WTC11 (cell line): ENCODE results near the gene PDZD2. TPM values are rescaled to one million over a fixed set of nuclear protein-coding genes. Genes with fewer than 3 reads are reported as not detected.

ENCODE experiments used
- ATAC-seq: fragments of 200-7000 bp; cut with Tn5 transposase; 2 replicates; pipeline ENCODE4 v1.10.0; 2021; ENCODE audit warnings: mild to moderate bottlenecking, moderate library complexity
- CTCF ChIA-PET: fragments of 300-600 bp; sonication (Branson Sonifier 250); formaldehyde crosslinking; loops from one replicate; lab custom pipeline; 2021; ENCODE audit warnings: antibody characterized with exemption; lab: Charles Lee
- POLR2A ChIA-PET: fragments of 350-600 bp; sonication (Branson Sonifier 250); formaldehyde crosslinking; loops from one replicate; lab custom pipeline; 2021; ENCODE audit warnings: antibody characterized with exemption; lab: Charles Lee
- DNase-seq: peaks from one replicate; pipeline ENCODE4 v3.0.0; 2021; ENCODE audit warnings: low spot score
- H3K27ac Mint-ChIP-seq: 2 replicates; pipeline ENCODE4 v1.8.0; 2021; ENCODE audit warnings: mixed read lengths
- H3K27me3 Mint-ChIP-seq: 2 replicates; pipeline ENCODE4 v1.8.0; 2021; ENCODE audit warnings: low read depth, mild to moderate bottlenecking, moderate library complexity, mixed read lengths
- H3K36me3 Mint-ChIP-seq: 2 replicates; pipeline ENCODE4 v1.8.0; 2021; ENCODE audit warnings: mixed read lengths
- H3K4me1 Mint-ChIP-seq: 2 replicates; pipeline ENCODE4 v1.8.0; 2022; ENCODE audit warnings: mixed read lengths
- H3K4me3 Mint-ChIP-seq: 2 replicates; pipeline ENCODE4 v1.8.0; 2021; ENCODE audit warnings: mild to moderate bottlenecking, moderate library complexity, mixed read lengths
- H3K9me3 Mint-ChIP-seq: 2 replicates; pipeline ENCODE4 v1.8.0; 2021; ENCODE audit warnings: mixed read lengths
- CREM ChIP-seq: sonication (generic); formaldehyde crosslinking; IDR thresholded peaks from 2 replicates; pipeline ENCODE4 v1.8.1; 2022; ENCODE audit warnings: mild to moderate bottlenecking, missing genetic modification reagents, moderate library complexity
- EMX1 ChIP-seq: fragments of 250-450 bp; sonication (Bioruptor Pico); IDR thresholded peaks from 2 replicates; pipeline ENCODE4 v1.8.0; 2021; ENCODE audit warnings: mild to moderate bottlenecking
- ETV6 ChIP-seq: sonication (generic); formaldehyde crosslinking; IDR thresholded peaks from 2 replicates; pipeline ENCODE4 v1.8.1; 2022; ENCODE audit warnings: mild to moderate bottlenecking, missing genetic modification reagents
- FOXJ3 ChIP-seq: sonication (generic); formaldehyde crosslinking; IDR thresholded peaks from 2 replicates; pipeline ENCODE4 v1.9.0; 2021; ENCODE audit warnings: missing genetic modification reagents, mild to moderate bottlenecking, borderline replicate concordance
- FOXK1 ChIP-seq: sonication (generic); formaldehyde crosslinking; IDR thresholded peaks from 2 replicates; pipeline ENCODE4 v1.8.0; 2022; ENCODE audit warnings: mild to moderate bottlenecking, moderate library complexity, missing genetic modification reagents
- GTF2I ChIP-seq: fragments of 250-450 bp; sonication (Bioruptor Pico); conservative IDR thresholded peaks from 2 replicates; pipeline ENCODE4 v1.4.0; 2021; ENCODE audit warnings: mild to moderate bottlenecking
- KAT7 ChIP-seq: sonication (generic); formaldehyde crosslinking; IDR thresholded peaks from 2 replicates; pipeline ENCODE4 v1.8.1; 2023; ENCODE audit warnings: missing genetic modification reagents, mild to moderate bottlenecking, borderline replicate concordance
- NFE2L1 ChIP-seq: sonication (generic); formaldehyde crosslinking; IDR thresholded peaks from 2 replicates; pipeline ENCODE4 v1.8.1; 2023; ENCODE audit warnings: missing genetic modification reagents
- RELA ChIP-seq: sonication (generic); formaldehyde crosslinking; IDR thresholded peaks from 2 replicates; pipeline ENCODE4 v1.8.1; 2022; ENCODE audit warnings: missing genetic modification reagents, mild to moderate bottlenecking, borderline replicate concordance
- SMAD4 ChIP-seq: sonication (generic); formaldehyde crosslinking; IDR thresholded peaks from 2 replicates; pipeline ENCODE4 v1.8.0; 2022; ENCODE audit warnings: mild to moderate bottlenecking, missing genetic modification reagents
- TCF7 ChIP-seq: sonication (generic); formaldehyde crosslinking; IDR thresholded peaks from 2 replicates; pipeline ENCODE4 v1.8.0; 2022; ENCODE audit warnings: mild to moderate bottlenecking, low read depth, missing genetic modification reagents, moderate library complexity
- TEAD1 ChIP-seq: sonication (generic); formaldehyde crosslinking; IDR thresholded peaks from 2 replicates; pipeline ENCODE4 v1.8.0; 2022; ENCODE audit warnings: mild to moderate bottlenecking, missing genetic modification reagents
- ZNF232 ChIP-seq: sonication (generic); formaldehyde crosslinking; IDR thresholded peaks from 2 replicates; pipeline ENCODE4 v1.8.0; 2022; ENCODE audit warnings: mild to moderate bottlenecking, missing genetic modification reagents
- ZNF263 ChIP-seq: sonication (generic); formaldehyde crosslinking; IDR thresholded peaks from 2 replicates; pipeline ENCODE4 v1.8.1; 2022; ENCODE audit warnings: low read depth, mild to moderate bottlenecking, moderate library complexity, missing genetic modification reagents
- ZNF317 ChIP-seq: sonication (generic); formaldehyde crosslinking; IDR thresholded peaks from 2 replicates; pipeline ENCODE4 v1.8.1; 2023; ENCODE audit warnings: low read depth, mild to moderate bottlenecking, moderate library complexity, missing genetic modification reagents, borderline replicate concordance
- total RNA-seq: library from RNA; stranded (reverse); gene quantifications from 3 replicates; pipeline ENCODE4 v1.2.3, GENCODE V29; 2021
- TF ChIP-seq, protein P1 (sequence below): sonication (generic); formaldehyde crosslinking; IDR thresholded peaks from 2 replicates; pipeline ENCODE4 v1.8.1; 2022; ENCODE audit warnings: low read depth, mild to moderate bottlenecking, moderate library complexity, missing genetic modification reagents, borderline replicate concordance
- TF ChIP-seq, protein P2 (sequence below): sonication (generic); formaldehyde crosslinking; IDR thresholded peaks from 2 replicates; pipeline ENCODE4 v1.8.1; 2022; ENCODE audit warnings: mild to moderate bottlenecking, moderate library complexity, missing genetic modification reagents
- TF ChIP-seq, protein P3 (sequence below): sonication (generic); formaldehyde crosslinking; IDR thresholded peaks from 2 replicates; pipeline ENCODE4 v1.8.1; 2023; ENCODE audit warnings: mild to moderate bottlenecking, missing genetic modification reagents
- TF ChIP-seq, protein P4 (sequence below): sonication (generic); formaldehyde crosslinking; conservative IDR thresholded peaks from 2 replicates; pipeline ENCODE4 v1.8.1; 2023; ENCODE audit warnings: mild to moderate bottlenecking, low read depth, missing genetic modification reagents, moderate library complexity
- TF ChIP-seq, protein P5 (sequence below): fragments of 250-450 bp; sonication (Bioruptor Pico); IDR thresholded peaks from 2 replicates; pipeline ENCODE4 v1.8.0; 2021; ENCODE audit warnings: mild to moderate bottlenecking
- TF ChIP-seq, protein P6 (sequence below): sonication (generic); formaldehyde crosslinking; IDR thresholded peaks from 2 replicates; pipeline ENCODE4 v1.8.1; 2023; ENCODE audit warnings: mild to moderate bottlenecking, missing genetic modification reagents, moderate library complexity

Gene PDZD2
- total RNA-seq, 1 experiment from 2014 or later: 11.4 TPM

DNA sequence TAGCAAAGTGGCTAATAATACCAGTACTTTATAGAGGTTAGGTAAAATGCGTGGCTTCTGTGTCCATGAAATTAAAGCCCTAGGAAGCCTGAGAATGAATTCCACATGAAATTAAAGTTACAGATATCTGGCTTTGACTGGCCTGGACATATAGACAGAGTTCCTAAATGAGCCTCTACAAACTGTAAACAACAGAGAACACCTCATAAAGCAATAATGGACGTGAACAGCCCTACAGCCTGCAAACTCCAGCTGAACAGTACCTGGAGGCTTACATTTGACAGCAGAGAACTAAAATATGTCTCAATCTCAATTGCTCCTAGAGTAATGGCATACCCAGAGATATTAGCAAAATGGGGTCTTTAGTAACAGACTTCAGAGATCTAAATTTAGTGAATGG is 506.4 kb downstream of the PDZD2 start:
- H3K4me3 Mint-ChIP-seq: no peak overlapping the region
- POLR2A ChIA-PET: no interaction called here
- DNase-seq: no peak
- TF ChIP-seq, protein P1, sequence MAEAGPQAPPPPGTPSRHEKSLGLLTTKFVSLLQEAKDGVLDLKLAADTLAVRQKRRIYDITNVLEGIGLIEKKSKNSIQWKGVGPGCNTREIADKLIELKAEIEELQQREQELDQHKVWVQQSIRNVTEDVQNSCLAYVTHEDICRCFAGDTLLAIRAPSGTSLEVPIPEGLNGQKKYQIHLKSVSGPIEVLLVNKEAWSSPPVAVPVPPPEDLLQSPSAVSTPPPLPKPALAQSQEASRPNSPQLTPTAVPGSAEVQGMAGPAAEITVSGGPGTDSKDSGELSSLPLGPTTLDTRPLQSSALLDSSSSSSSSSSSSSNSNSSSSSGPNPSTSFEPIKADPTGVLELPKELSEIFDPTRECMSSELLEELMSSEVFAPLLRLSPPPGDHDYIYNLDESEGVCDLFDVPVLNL (CRISPR knock-in tag): no peak
- TF ChIP-seq SMAD4 (CRISPR knock-in tag): no peak
- TF ChIP-seq ZNF232 (CRISPR knock-in tag): no peak
- TF ChIP-seq CREM (CRISPR knock-in tag): no peak
- TF ChIP-seq ETV6 (CRISPR knock-in tag): no peak
- no peak for TF ChIP-seq FOXJ3 (CRISPR knock-in tag)
- TF ChIP-seq, protein P2, sequence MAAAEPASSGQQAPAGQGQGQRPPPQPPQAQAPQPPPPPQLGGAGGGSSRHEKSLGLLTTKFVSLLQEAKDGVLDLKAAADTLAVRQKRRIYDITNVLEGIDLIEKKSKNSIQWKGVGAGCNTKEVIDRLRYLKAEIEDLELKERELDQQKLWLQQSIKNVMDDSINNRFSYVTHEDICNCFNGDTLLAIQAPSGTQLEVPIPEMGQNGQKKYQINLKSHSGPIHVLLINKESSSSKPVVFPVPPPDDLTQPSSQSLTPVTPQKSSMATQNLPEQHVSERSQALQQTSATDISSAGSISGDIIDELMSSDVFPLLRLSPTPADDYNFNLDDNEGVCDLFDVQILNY: no peak
- TF ChIP-seq, all 79 proteins: peak for 0
- H3K9me3 Mint-ChIP-seq: 0 out of 2 replicates have a peak, but pooled peaks cover 6% of the 10 kb centered on the region
- H3K27me3 Mint-ChIP-seq: no peaks in the 10 kb centered on the region
- H3K36me3 Mint-ChIP-seq: peaks cover 30% of the 10 kb centered on the region
- peak overlapping the region; percentile 50 for H3K27ac Mint-ChIP-seq
- H3K4me1 Mint-ChIP-seq: peaks cover 4% of the 10 kb centered on the region
- CTCF ChIA-PET: no interaction called here
- no peak for ATAC-seq

DNA sequence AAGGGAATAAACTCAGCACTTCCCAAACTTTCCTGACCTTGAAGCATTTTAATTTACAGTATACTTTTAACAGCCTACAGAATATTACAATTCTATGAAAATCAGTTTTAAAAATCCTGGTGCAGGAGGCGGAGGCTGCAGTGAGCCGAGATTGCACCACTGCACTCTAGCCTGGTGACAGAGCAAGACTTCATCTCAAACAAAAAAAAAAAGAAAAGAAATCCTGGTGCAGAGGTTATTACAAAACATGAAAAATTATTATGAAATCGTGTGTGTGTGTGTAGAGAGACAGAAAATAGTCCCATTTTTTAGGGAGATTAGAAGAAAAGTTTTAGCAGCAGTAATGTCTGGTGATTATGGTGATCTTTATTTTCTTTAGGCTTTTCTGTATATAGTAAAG is 508.3 kb downstream of the PDZD2 start:
- Mint-ChIP-seq H3K27me3 (no peaks in the 10 kb centered on the region), H3K9me3 (0 out of 2 replicates have a peak, but pooled peaks cover 6% of the 10 kb centered on the region), H3K36me3 (peaks cover 24% of the 10 kb centered on the region), H3K4me3 (no peak overlapping the region), H3K4me1 (peaks cover 6% of the 10 kb centered on the region), H3K27ac (no peak overlapping the region)
- DNase-seq (no peak), ATAC-seq (no peak)
- CTCF ChIA-PET: no interaction called here
- TF ChIP-seq RELA (CRISPR knock-in tag) (no peak), TCF7 (CRISPR knock-in tag) (no peak), ZNF317 (CRISPR knock-in tag) (no peak)
- TF ChIP-seq, protein P3, sequence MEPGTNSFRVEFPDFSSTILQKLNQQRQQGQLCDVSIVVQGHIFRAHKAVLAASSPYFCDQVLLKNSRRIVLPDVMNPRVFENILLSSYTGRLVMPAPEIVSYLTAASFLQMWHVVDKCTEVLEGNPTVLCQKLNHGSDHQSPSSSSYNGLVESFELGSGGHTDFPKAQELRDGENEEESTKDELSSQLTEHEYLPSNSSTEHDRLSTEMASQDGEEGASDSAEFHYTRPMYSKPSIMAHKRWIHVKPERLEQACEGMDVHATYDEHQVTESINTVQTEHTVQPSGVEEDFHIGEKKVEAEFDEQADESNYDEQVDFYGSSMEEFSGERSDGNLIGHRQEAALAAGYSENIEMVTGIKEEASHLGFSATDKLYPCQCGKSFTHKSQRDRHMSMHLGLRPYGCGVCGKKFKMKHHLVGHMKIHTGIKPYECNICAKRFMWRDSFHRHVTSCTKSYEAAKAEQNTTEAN: no peak
- TF ChIP-seq, protein P1 (CRISPR knock-in tag): no peak
- POLR2A ChIA-PET: no interaction called here

DNA sequence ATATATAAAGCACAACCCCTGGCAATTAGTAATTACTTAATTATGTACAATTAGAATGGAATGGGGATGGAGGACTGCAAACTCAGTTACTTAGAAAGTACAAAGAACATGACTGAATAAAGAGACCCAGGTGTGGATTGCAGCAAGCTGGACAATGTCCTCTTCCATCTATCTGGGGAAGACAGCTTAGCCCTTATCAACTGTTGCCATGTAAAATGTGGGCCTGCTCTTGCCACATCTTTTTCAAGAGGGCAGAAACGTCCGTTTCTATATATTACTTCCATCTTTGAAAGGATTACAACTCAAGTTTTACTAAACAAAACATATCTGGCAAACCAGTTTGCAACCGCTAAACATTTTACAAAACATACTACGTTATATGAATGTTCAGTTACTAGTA is 509.0 kb downstream of the PDZD2 start:
- no peak for TF ChIP-seq TCF7 (CRISPR knock-in tag)
- TF ChIP-seq FOXK1: no peak
- no peak for TF ChIP-seq TEAD1 (CRISPR knock-in tag)
- TF ChIP-seq ZNF317 (CRISPR knock-in tag): no peak
- no peak for TF ChIP-seq EMX1 (CRISPR knock-in tag)
- TF ChIP-seq ZNF263 (CRISPR knock-in tag): no peak
- TF ChIP-seq, protein P4, sequence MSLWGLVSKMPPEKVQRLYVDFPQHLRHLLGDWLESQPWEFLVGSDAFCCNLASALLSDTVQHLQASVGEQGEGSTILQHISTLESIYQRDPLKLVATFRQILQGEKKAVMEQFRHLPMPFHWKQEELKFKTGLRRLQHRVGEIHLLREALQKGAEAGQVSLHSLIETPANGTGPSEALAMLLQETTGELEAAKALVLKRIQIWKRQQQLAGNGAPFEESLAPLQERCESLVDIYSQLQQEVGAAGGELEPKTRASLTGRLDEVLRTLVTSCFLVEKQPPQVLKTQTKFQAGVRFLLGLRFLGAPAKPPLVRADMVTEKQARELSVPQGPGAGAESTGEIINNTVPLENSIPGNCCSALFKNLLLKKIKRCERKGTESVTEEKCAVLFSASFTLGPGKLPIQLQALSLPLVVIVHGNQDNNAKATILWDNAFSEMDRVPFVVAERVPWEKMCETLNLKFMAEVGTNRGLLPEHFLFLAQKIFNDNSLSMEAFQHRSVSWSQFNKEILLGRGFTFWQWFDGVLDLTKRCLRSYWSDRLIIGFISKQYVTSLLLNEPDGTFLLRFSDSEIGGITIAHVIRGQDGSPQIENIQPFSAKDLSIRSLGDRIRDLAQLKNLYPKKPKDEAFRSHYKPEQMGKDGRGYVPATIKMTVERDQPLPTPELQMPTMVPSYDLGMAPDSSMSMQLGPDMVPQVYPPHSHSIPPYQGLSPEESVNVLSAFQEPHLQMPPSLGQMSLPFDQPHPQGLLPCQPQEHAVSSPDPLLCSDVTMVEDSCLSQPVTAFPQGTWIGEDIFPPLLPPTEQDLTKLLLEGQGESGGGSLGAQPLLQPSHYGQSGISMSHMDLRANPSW (CRISPR knock-in tag): no peak
- no peak for TF ChIP-seq KAT7 (CRISPR knock-in tag)
- TF ChIP-seq, protein P5, sequence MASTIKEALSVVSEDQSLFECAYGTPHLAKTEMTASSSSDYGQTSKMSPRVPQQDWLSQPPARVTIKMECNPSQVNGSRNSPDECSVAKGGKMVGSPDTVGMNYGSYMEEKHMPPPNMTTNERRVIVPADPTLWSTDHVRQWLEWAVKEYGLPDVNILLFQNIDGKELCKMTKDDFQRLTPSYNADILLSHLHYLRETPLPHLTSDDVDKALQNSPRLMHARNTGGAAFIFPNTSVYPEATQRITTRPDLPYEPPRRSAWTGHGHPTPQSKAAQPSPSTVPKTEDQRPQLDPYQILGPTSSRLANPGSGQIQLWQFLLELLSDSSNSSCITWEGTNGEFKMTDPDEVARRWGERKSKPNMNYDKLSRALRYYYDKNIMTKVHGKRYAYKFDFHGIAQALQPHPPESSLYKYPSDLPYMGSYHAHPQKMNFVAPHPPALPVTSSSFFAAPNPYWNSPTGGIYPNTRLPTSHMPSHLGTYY (CRISPR knock-in tag): no peak
- TF ChIP-seq GTF2I (CRISPR knock-in tag): no peak
- no peak for TF ChIP-seq ZNF232 (CRISPR knock-in tag)
- no peak for TF ChIP-seq NFE2L1 (CRISPR knock-in tag)
- TF ChIP-seq, protein P3: no peak
- TF ChIP-seq, protein P6, sequence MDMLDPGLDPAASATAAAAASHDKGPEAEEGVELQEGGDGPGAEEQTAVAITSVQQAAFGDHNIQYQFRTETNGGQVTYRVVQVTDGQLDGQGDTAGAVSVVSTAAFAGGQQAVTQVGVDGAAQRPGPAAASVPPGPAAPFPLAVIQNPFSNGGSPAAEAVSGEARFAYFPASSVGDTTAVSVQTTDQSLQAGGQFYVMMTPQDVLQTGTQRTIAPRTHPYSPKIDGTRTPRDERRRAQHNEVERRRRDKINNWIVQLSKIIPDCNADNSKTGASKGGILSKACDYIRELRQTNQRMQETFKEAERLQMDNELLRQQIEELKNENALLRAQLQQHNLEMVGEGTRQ (CRISPR knock-in tag): no peak
- Mint-ChIP-seq H3K27ac (no peak overlapping the region), H3K4me3 (no peak overlapping the region), H3K4me1 (peaks cover 6% of the 10 kb centered on the region), H3K27me3 (no peaks in the 10 kb centered on the region), H3K36me3 (peaks cover 23% of the 10 kb centered on the region), H3K9me3 (0 out of 2 replicates have a peak, but pooled peaks cover 6% of the 10 kb centered on the region)
- ChIA-PET POLR2A (no interaction called here), CTCF (no interaction called here)
- no peak for DNase-seq
- no peak for ATAC-seq
